ENCODE results near the gene GRM7. TPM values are rescaled to one million over a fixed set of nuclear protein-coding genes. Genes with fewer than 3 reads are reported as not detected.
A peak's percentile ranks its signal among the peaks of the same experiment; 100 is the strongest.

GRM7 gene
- total RNA-seq, 1 experiment from 2014 or later, result 0.27 TPM

- no peak for DNase-seq (ENCODE audit: low read depth)
Observed at GRCh38 chr3:7226393-7226792, 365.5 kb downstream of the GRM7 start.

GRCh38 chr3:7238565-7239295 is 377.8 kb downstream of the GRM7 start:
- peak; percentile 10 for DNase-seq (ENCODE audit: low read depth)

GRCh38 chr3:7241584-7242302 is 380.8 kb downstream of the GRM7 start:
- no peak for DNase-seq (ENCODE audit: low read depth)

- DNase-seq (ENCODE audit: low read depth), result no peak
Observed at GRCh38 chr3:7242303-7242635, 381.4 kb downstream of the GRM7 start.

GRCh38 chr3:7249493-7250076 is 388.7 kb downstream of the GRM7 start:
- peak; percentile 34 for DNase-seq (ENCODE audit: low read depth)

GRCh38 chr3:7254251-7254650 is 393.3 kb downstream of the GRM7 start:
- no peak for DNase-seq (ENCODE audit: low read depth)

GRCh38 chr3:7260975-7261374 is 400.1 kb downstream of the GRM7 start:
- DNase-seq (ENCODE audit: low read depth), result no peak

GRCh38 chr3:7263347-7264195 is 402.7 kb downstream of the GRM7 start:
- DNase-seq (ENCODE audit: low read depth), result no peak

- no peak for DNase-seq (ENCODE audit: low read depth)
Observed at GRCh38 chr3:7264196-7264526, 403.2 kb downstream of the GRM7 start.

- no peak for DNase-seq (ENCODE audit: low read depth)
Observed at GRCh38 chr3:7265736-7266135, 404.8 kb downstream of the GRM7 start.

- DNase-seq (ENCODE audit: low read depth), result no peak
Observed at GRCh38 chr3:7266551-7266950, 405.6 kb downstream of the GRM7 start.

GRCh38 chr3:7270731-7271130 is 409.8 kb downstream of the GRM7 start:
- DNase-seq (ENCODE audit: low read depth), result no peak

- no peak for DNase-seq (ENCODE audit: low read depth)
Observed at GRCh38 chr3:7271631-7272030, 410.7 kb downstream of the GRM7 start.

GRCh38 chr3:7272203-7272602 is 411.3 kb downstream of the GRM7 start:
- DNase-seq (ENCODE audit: low read depth), result peak; percentile 42

GRCh38 chr3:7275396-7275795 is 414.5 kb downstream of the GRM7 start:
- DNase-seq (ENCODE audit: low read depth), result no peak

GRCh38 chr3:7280318-7280717 is 419.4 kb downstream of the GRM7 start:
- no peak for DNase-seq (ENCODE audit: low read depth)

- peak; percentile 51 for DNase-seq (ENCODE audit: low read depth)
Observed at GRCh38 chr3:7282988-7283387, 422.1 kb downstream of the GRM7 start.

GRCh38 chr3:7285505-7285904 is 424.6 kb downstream of the GRM7 start:
- no peak for DNase-seq (ENCODE audit: low read depth)

- DNase-seq (ENCODE audit: low read depth), result no peak
Observed at GRCh38 chr3:7288133-7288532, 427.2 kb downstream of the GRM7 start.

GRCh38 chr3:7289121-7289520 is 428.2 kb downstream of the GRM7 start:
- DNase-seq (ENCODE audit: low read depth), result no peak

- DNase-seq (ENCODE audit: low read depth), result no peak
Observed at GRCh38 chr3:7290077-7290825, 429.3 kb downstream of the GRM7 start.

Data from HT1080 (cell line).